H1 (cell line): Measurements from ENCODE around the gene ZNF18.

Experiments
- CEBPB ChIP-seq: IDR thresholded peaks from 2 replicates; pipeline ENCODE4 v1.6.1; 2012; ENCODE audit warnings: low read depth, low read length
- EGR1 ChIP-seq: IDR thresholded peaks from 2 replicates; pipeline ENCODE4 v1.6.1; 2011; ENCODE audit warnings: low read depth, low read length, borderline replicate concordance
- EP300 ChIP-seq, 2 experiments: IDR thresholded peaks; 1 replicate in 1 of 2; 2 replicates in 1 of 2; pipeline ENCODE4 v1.6.1; 2011 to 2012; ENCODE audit warnings: low read depth in 2 of 2, low read length in 2 of 2, mild to moderate bottlenecking in 2 of 2, borderline replicate concordance in 1 of 2, inconsistent platforms in 1 of 2, moderate library complexity in 1 of 2
- NANOG ChIP-seq: IDR thresholded peaks from 2 replicates; pipeline ENCODE4 v1.6.1; 2011; ENCODE audit warnings: low read length, low read depth, mild to moderate bottlenecking, inconsistent platforms; ENCODE audit not compliant: insufficient read depth, poor library complexity, severe bottlenecking
- POLR2A ChIP-seq, 2 experiments: IDR thresholded peaks; 1 replicate in 1 of 2; 2 replicates in 1 of 2; pipeline ENCODE4 v1.6.1; 2011; ENCODE audit warnings: low read depth in 2 of 2, low read length in 2 of 2, mild to moderate bottlenecking in 2 of 2; ENCODE audit errors: control extremely low read depth in 1 of 2
- RAD21 ChIP-seq, 2 experiments: IDR thresholded peaks in 1 of 2; conservative IDR thresholded peaks in 1 of 2; 2 replicates each; pipeline ENCODE4 v1.6.1; 2011; ENCODE audit warnings: low read depth in 2 of 2, low read length in 2 of 2, improper control_type of control experiment in 1 of 2, inconsistent platforms in 1 of 2, mild to moderate bottlenecking in 1 of 2, moderate library complexity in 1 of 2
- SP2 ChIP-seq: IDR thresholded peaks from 2 replicates; pipeline ENCODE4 v1.6.1; 2012; ENCODE audit warnings: mild to moderate bottlenecking, low read length, inconsistent platforms
- SUZ12 ChIP-seq: fragments of 200-600 bp; sonication (generic); IDR thresholded peaks from 2 replicates; pipeline ENCODE4 v1.6.1; 2012; ENCODE audit warnings: mild to moderate bottlenecking, inconsistent platforms, low read length, moderate library complexity, mixed read lengths

DNA sequence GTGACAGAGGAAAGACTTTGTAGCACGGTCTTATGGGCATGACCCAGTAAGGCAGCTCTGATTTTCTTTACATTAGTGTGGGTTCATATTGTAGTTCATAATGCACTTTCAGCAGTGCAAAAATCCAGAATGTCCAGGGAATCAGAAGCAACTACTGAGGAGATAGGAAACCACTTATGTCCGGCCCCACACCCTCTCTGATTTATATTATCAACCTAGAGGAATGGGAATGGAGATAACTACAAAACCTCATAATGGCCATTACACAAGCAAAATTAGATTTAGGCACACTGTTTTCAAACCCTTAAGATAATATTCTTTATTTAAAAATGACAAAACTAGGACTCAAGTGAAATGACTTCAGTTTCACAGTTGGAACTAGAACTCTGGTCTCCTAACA, 31.3 kb upstream of the ZNF18 start:
- TF ChIP-seq NANOG (no peak), POLR2A (IDR thresholded peaks at IDR 0.05; ENCODE audit: control extremely low read depth in 1 of 2, low read depth in 2 of 2, low read length in 2 of 2) (no peak), SP2 (no peak), RAD21 (IDR thresholded peaks at IDR 0.05 in 1 of 2, conservative IDR thresholded peaks at IDR 0.05 in 1 of 2; ENCODE audit: low read depth in 2 of 2, low read length in 2 of 2) (no peak), EGR1 (no peak), SUZ12 (no peak), EP300 (IDR thresholded peaks at IDR 0.05; ENCODE audit: borderline replicate concordance in 1 of 2, low read depth in 2 of 2, low read length in 2 of 2) (no peak), CEBPB (no peak)
